HepG2 (cell line): ENCODE data around the gene COPS7A. TPM values are rescaled to one million over a fixed set of nuclear protein-coding genes. Genes with fewer than 3 reads are reported as not detected.

Source experiments
- BORCS8-MEF2B ChIP-seq: sonication (generic); formaldehyde crosslinking; IDR thresholded peaks from 2 replicates; pipeline ENCODE4 v1.8.0; 2022; ENCODE audit warnings: mild to moderate bottlenecking, missing genetic modification reagents
- CBX1 ChIP-seq: IDR thresholded peaks from one replicate; pipeline ENCODE4 v1.6.1; 2016; ENCODE audit warnings: antibody characterized with exemption, low read depth
- DNMT1 ChIP-seq: sonication (generic); formaldehyde crosslinking; IDR thresholded peaks from 2 replicates; pipeline ENCODE4 v1.5.1; 2020; ENCODE audit warnings: mild to moderate bottlenecking, missing genetic modification reagents
- HINFP ChIP-seq: sonication (generic); formaldehyde crosslinking; IDR thresholded peaks from 2 replicates; pipeline ENCODE4 v1.4.0; 2020; ENCODE audit warnings: low read depth, mild to moderate bottlenecking, missing genetic modification reagents
- HMG20A ChIP-seq: IDR thresholded peaks from 2 replicates; pipeline ENCODE4 v1.6.1; 2016; ENCODE audit warnings: borderline replicate concordance
- HNRNPLL ChIP-seq: fragments of 200-400 bp; formaldehyde crosslinking; IDR thresholded peaks from 2 replicates; pipeline ENCODE4 v1.6.1; 2017; ENCODE audit warnings: mild to moderate bottlenecking, low read depth, low read length; ENCODE audit not compliant: poor library complexity, severe bottlenecking
- HOXD1 ChIP-seq: sonication (generic); formaldehyde crosslinking; IDR thresholded peaks from 2 replicates; pipeline ENCODE4 v1.5.0; 2020; ENCODE audit warnings: missing genetic modification reagents
- IRF1 ChIP-seq: sonication (generic); formaldehyde crosslinking; IDR thresholded peaks from 2 replicates; pipeline ENCODE4 v1.4.0; 2020; ENCODE audit warnings: low read depth, mild to moderate bottlenecking, missing genetic modification reagents
- KLF16 ChIP-seq, 2 experiments: sonication (generic) in 1 of 2; formaldehyde crosslinking in 1 of 2; IDR thresholded peaks; 2 replicates each; pipeline versions ENCODE4 v1.6.1 to v1.8.0; 2016 to 2023; ENCODE audit warnings: missing genetic modification reagents in 2 of 2, missing compliant biosample characterization in 1 of 2
- KLF6 ChIP-seq: IDR thresholded peaks from 2 replicates; pipeline ENCODE4 v1.8.0; 2016; ENCODE audit warnings: missing biosample characterization, missing genetic modification reagents
- KMT2B ChIP-seq: IDR thresholded peaks from 2 replicates; pipeline ENCODE4 v1.6.1; 2016; ENCODE audit warnings: missing genetic modification reagents, missing compliant biosample characterization
- MAX ChIP-seq: IDR thresholded peaks from 2 replicates; pipeline ENCODE4 v1.6.1; 2012; ENCODE audit warnings: inconsistent platforms
- MED1 ChIP-seq: sonication (generic); formaldehyde crosslinking; IDR thresholded peaks from 2 replicates; pipeline ENCODE4 v1.4.0; 2020; ENCODE audit warnings: missing genetic modification reagents
- NAIF1 ChIP-seq: sonication (generic); formaldehyde crosslinking; IDR thresholded peaks from 2 replicates; pipeline ENCODE4 v1.5.0; 2020; ENCODE audit warnings: mild to moderate bottlenecking, missing genetic modification reagents, borderline replicate concordance
- NONO ChIP-seq, 2 experiments: fragments of 450-650 bp in 1 of 2; sonication (generic) in 1 of 2; formaldehyde crosslinking in 1 of 2; IDR thresholded peaks in 1 of 2; conservative IDR thresholded peaks in 1 of 2; 2 replicates each; pipeline versions ENCODE4 v1.6.1 to v1.8.0; 2017 to 2022; ENCODE audit warnings: mild to moderate bottlenecking in 1 of 2, missing genetic modification reagents in 1 of 2, moderate library complexity in 1 of 2
- NR2F6 ChIP-seq, 2 experiments: IDR thresholded peaks; 2 replicates each; pipeline ENCODE4 v1.6.1; 2016; ENCODE audit warnings: antibody characterized with exemption in 1 of 2, mild to moderate bottlenecking in 1 of 2
- SNRNP70 ChIP-seq: fragments of 200-400 bp; formaldehyde crosslinking; IDR thresholded peaks from 2 replicates; pipeline ENCODE4 v1.6.1; 2017; ENCODE audit warnings: mild to moderate bottlenecking, low read depth, low read length, moderate library complexity
- ZBTB7A ChIP-seq: sonication (generic); formaldehyde crosslinking; IDR thresholded peaks from 2 replicates; pipeline ENCODE4 v1.8.0; 2022; ENCODE audit warnings: mild to moderate bottlenecking, missing genetic modification reagents
- ZBTB7B ChIP-seq: sonication (generic); formaldehyde crosslinking; IDR thresholded peaks from 2 replicates; pipeline ENCODE4 v1.4.0; 2020; ENCODE audit warnings: missing genetic modification reagents
- ZNF331 ChIP-seq: sonication (generic); formaldehyde crosslinking; IDR thresholded peaks from 2 replicates; pipeline ENCODE4 v1.4.0; 2020; ENCODE audit warnings: missing genetic modification reagents
- ZNF333 ChIP-seq: sonication (generic); formaldehyde crosslinking; IDR thresholded peaks from 2 replicates; pipeline ENCODE4 v1.4.0; 2020; ENCODE audit warnings: mild to moderate bottlenecking, missing genetic modification reagents, borderline replicate concordance
- ZNF510 ChIP-seq: sonication (generic); formaldehyde crosslinking; IDR thresholded peaks from 2 replicates; pipeline ENCODE4 v1.4.0; 2020; ENCODE audit warnings: low read depth, mild to moderate bottlenecking, missing genetic modification reagents
- ZNF546 ChIP-seq: sonication (generic); formaldehyde crosslinking; conservative IDR thresholded peaks from 2 replicates; pipeline ENCODE4 v1.8.1; 2023; ENCODE audit warnings: mild to moderate bottlenecking, missing genetic modification reagents
- ZNF674 ChIP-seq: sonication (generic); formaldehyde crosslinking; IDR thresholded peaks from 2 replicates; pipeline ENCODE4 v1.5.0; 2020; ENCODE audit warnings: low read depth, mild to moderate bottlenecking, missing genetic modification reagents
- polyA plus RNA-seq, 8 experiments: library from polyadenylated mRNA; depleted of rRNA in 3 of 8; stranded (reverse) in 7 of 8; unstranded in 1 of 8; fragments of >200 nt; fragmentation: Illumina TruSeq in 4 of 8; extraction: Trizol in 4 of 8; gene quantifications; 2 replicates each; pipeline versions ENCODE4 v1.2.1 to v1.2.3, GENCODE V29; 2011 to 2016; ENCODE audit warnings: low read depth in 4 of 8, missing spikeins in 1 of 8, mixed read lengths in 1 of 8; ENCODE audit not compliant: insufficient read depth in 1 of 8
- total RNA-seq, 5 experiments: library from RNA; depleted of rRNA; stranded (reverse); fragments of >200 nt; fragmentation: Illumina TruSeq; extraction: Trizol; gene quantifications; 2 replicates each; pipeline ENCODE4 v1.2.3, GENCODE V29; 2016; ENCODE audit warnings: low read depth in 1 of 5
- TF ChIP-seq, protein P1 (sequence below): sonication (generic); formaldehyde crosslinking; IDR thresholded peaks from 2 replicates; pipeline ENCODE4 v1.5.0; 2020; ENCODE audit warnings: mild to moderate bottlenecking, missing genetic modification reagents, moderate library complexity
- TF ChIP-seq, protein P2 (sequence below): fragments of 450-650 bp; IDR thresholded peaks from 2 replicates; pipeline ENCODE4 v1.6.1; 2017

Gene COPS7A
- total and polyA plus RNA-seq, 2 of the 13 experiments (the other 11 are each of a cell fraction or from before 2014, with no cell fraction given), result 40.0 to 73.6 TPM

GRCh38 chr12:6688543-6688998, 35.3 kb upstream of the COPS7A start (continued):
- TF ChIP-seq NAIF1 (peak; percentile 15; the same call in 1 of the 2 replicates), KLF6 (CRISPR knock-in tag) (no peak), ZBTB7B (CRISPR knock-in tag) (no peak), NONO (IDR thresholded peaks at IDR 0.05) (no peak), NONO (CRISPR knock-in tag; conservative IDR thresholded peaks at IDR 0.05) (no peak), ZNF674 (CRISPR knock-in tag) (no peak), KLF16 (CRISPR knock-in tag; IDR thresholded peaks at IDR 0.05) (no peak; a peak in 1 of 4 replicates), SNRNP70 (no peak), HNRNPLL (no peak), HINFP (CRISPR knock-in tag) (no peak), ZNF546 (CRISPR knock-in tag) (no peak), ZNF331 (no peak), KMT2B (CRISPR knock-in tag) (no peak), DNMT1 (CRISPR knock-in tag) (no peak), IRF1 (no peak), ZNF510 (CRISPR knock-in tag) (peak; percentile 47; the same call in 1 of the 2 replicates), ZNF333 (CRISPR knock-in tag) (no peak), BORCS8-MEF2B (0 out of 2 replicates have a peak, but pooled peaks have one; percentile 12), HOXD1 (CRISPR knock-in tag) (no peak), ZBTB7A (peak; percentile 52; the same call in 1 of the 2 replicates), MAX (no peak), NR2F6 (IDR thresholded peaks at IDR 0.05) (no peak), NR2F6 (CRISPR knock-in tag; IDR thresholded peaks at IDR 0.05) (no peak), CBX1 (no peak), MED1 (peak; percentile 23; the same call in 1 of the 2 replicates), HMG20A (CRISPR knock-in tag) (no peak)
- TF ChIP-seq, protein P1, sequence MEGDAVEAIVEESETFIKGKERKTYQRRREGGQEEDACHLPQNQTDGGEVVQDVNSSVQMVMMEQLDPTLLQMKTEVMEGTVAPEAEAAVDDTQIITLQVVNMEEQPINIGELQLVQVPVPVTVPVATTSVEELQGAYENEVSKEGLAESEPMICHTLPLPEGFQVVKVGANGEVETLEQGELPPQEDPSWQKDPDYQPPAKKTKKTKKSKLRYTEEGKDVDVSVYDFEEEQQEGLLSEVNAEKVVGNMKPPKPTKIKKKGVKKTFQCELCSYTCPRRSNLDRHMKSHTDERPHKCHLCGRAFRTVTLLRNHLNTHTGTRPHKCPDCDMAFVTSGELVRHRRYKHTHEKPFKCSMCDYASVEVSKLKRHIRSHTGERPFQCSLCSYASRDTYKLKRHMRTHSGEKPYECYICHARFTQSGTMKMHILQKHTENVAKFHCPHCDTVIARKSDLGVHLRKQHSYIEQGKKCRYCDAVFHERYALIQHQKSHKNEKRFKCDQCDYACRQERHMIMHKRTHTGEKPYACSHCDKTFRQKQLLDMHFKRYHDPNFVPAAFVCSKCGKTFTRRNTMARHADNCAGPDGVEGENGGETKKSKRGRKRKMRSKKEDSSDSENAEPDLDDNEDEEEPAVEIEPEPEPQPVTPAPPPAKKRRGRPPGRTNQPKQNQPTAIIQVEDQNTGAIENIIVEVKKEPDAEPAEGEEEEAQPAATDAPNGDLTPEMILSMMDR, result 0 out of 2 replicates have a peak, but pooled peaks have one; percentile 9
- TF ChIP-seq, protein P2, sequence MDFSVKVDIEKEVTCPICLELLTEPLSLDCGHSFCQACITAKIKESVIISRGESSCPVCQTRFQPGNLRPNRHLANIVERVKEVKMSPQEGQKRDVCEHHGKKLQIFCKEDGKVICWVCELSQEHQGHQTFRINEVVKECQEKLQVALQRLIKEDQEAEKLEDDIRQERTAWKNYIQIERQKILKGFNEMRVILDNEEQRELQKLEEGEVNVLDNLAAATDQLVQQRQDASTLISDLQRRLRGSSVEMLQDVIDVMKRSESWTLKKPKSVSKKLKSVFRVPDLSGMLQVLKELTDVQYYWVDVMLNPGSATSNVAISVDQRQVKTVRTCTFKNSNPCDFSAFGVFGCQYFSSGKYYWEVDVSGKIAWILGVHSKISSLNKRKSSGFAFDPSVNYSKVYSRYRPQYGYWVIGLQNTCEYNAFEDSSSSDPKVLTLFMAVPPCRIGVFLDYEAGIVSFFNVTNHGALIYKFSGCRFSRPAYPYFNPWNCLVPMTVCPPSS, result no peak
